Activated naive CD8-positive, alpha-beta T cell treated with anti-CD3 and anti-CD28 coated beads, Interleukin-2, amount 50 U/mL, for 24 hours (primary cell): Measurements from ENCODE around the gene ZBTB17.
"Not testable (repeated sequence)": the region's sequence is repeated elsewhere in the genome, so short reads cannot be mapped to it uniquely, and the experiment has no call there.

Experiments used
- ATAC-seq: fragments of 150-1000 bp; cut with Tn5 transposase; one replicate; pipeline ENCODE4 v1.10.0; 2021
- DNase-seq: peaks from one replicate; pipeline ENCODE4 v3.0.0; 2021
- H3K27ac Mint-ChIP-seq: one replicate; pipeline ENCODE4 v1.8.0; 2021; ENCODE audit warnings: mild to moderate bottlenecking, mixed read lengths
- H3K27me3 Mint-ChIP-seq: one replicate; pipeline ENCODE4 v1.8.0; 2021; ENCODE audit warnings: mixed read lengths
- H3K36me3 Mint-ChIP-seq: one replicate; pipeline ENCODE4 v1.8.0; 2021; ENCODE audit warnings: low read depth, mixed read lengths
- H3K4me1 Mint-ChIP-seq: one replicate; pipeline ENCODE4 v1.8.0; 2021; ENCODE audit warnings: mixed read lengths
- H3K4me3 Mint-ChIP-seq: one replicate; pipeline ENCODE4 v1.8.0; 2021; ENCODE audit warnings: mild to moderate bottlenecking, moderate library complexity, mixed read lengths
- H3K9me3 Mint-ChIP-seq: one replicate; pipeline ENCODE4 v1.8.0; 2021; ENCODE audit warnings: mixed read lengths

Gene ZBTB17

DNA sequence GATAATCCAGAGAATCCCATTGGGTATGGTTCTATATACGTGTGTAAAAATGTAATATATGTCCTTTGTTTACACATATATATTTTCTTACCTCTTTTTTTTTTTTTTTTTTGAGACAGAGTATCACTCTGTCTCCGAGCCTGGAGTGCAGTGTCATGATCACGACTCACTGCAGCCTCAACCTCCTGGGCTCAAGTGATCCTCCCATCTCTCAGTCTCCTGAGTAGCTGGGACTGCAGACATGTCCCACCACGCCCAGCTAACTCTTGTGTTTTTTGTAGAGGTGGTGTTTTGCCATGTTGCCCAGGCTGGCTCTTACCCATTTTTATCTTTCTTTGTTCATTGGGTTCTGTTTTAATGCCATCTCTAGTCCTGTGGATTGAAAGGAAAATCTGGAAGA lies 59.5 kb downstream of the ZBTB17 start:
- peak overlapping the region; percentile 74 for H3K27ac Mint-ChIP-seq
- H3K27me3 Mint-ChIP-seq, result no peaks in the 10 kb centered on the region
- H3K4me1 Mint-ChIP-seq, result peaks cover 60% of the 10 kb centered on the region
- H3K9me3 Mint-ChIP-seq, result no peaks in the 10 kb centered on the region
- ATAC-seq (no peak), DNase-seq (no peak)
- peaks cover 71% of the 10 kb centered on the region for H3K36me3 Mint-ChIP-seq
- H3K4me3 Mint-ChIP-seq, result peak overlapping the region; percentile 43

DNA sequence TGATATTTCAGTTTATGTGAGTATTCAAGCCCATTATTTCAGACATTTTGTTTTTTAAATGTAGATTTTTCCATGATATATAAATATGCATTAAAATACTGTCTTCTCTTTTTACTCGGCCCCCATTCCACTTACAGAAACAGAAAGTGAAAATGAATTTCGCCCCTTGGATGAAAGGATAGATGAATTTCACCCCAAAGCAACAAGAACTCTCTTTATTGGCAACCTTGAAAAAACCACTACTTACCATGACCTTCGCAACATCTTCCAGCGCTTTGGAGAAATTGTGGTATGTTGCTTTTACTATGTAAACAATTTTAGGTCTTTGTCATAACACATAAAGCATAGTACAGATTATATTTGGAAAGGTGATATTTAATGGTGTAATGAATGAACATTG lies 59.9 kb downstream of the ZBTB17 start:
- ATAC-seq, result no peak
- DNase-seq, result no peak
- Mint-ChIP-seq H3K9me3 (no peaks in the 10 kb centered on the region), H3K27ac (peak overlapping the region; percentile 15), H3K36me3 (peaks cover 72% of the 10 kb centered on the region), H3K4me3 (peak overlapping the region; percentile 43), H3K4me1 (peaks cover 57% of the 10 kb centered on the region), H3K27me3 (no peaks in the 10 kb centered on the region)

DNA sequence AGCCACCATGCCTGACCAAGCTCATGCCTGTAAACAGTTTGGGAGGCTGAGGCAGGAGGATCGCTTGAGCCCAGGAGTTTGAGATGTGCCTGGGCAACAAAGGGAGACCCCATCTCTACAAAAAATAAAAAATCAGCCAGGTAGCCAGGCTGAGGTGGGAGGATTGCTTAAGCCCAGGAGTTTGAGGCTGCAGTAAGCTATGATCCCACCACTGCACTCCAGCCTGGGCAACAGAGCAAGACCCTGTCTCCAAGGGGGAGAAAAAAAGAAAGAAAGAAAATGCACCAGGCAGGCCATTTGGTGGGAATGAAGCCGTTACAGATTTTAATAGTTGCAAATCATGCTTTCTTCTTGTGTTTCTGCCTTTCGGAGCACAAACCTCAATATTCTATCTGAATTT lies 62.3 kb downstream of the ZBTB17 start:
- not testable (repeated sequence) for DNase-seq, H3K9me3 Mint-ChIP-seq, H3K4me3 Mint-ChIP-seq, ATAC-seq, H3K27ac Mint-ChIP-seq, H3K27me3 Mint-ChIP-seq
- H3K36me3 Mint-ChIP-seq, result peaks cover 68% of the 10 kb centered on the region
- peaks cover 38% of the 10 kb centered on the region for H3K4me1 Mint-ChIP-seq

DNA sequence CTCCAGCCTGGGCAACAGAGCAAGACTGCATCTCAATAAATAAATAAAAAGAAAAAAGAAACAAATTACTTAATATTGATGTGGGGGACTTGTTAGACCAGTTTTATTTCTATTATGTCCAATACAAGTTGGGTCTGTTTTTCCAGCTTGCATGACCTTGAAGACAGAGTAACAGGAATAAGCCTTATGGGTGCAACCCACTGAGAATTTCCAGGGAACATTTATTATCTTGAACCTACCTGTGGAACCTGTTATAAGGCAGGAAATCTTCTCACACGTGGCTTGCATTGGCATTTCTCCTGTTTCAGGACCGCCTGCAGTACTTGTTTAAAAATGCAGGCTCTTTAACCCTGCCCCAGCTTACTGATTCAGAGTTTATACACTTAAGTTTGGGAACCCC lies 64.0 kb downstream of the ZBTB17 start:
- no peak overlapping the region for H3K27ac Mint-ChIP-seq
- peaks cover 58% of the 10 kb centered on the region for H3K36me3 Mint-ChIP-seq
- DNase-seq, result no peak
- H3K27me3 Mint-ChIP-seq, result no peaks in the 10 kb centered on the region
- no peak for ATAC-seq
- H3K4me3 Mint-ChIP-seq, result no peak overlapping the region
- peaks cover 24% of the 10 kb centered on the region for H3K4me1 Mint-ChIP-seq
- no peaks in the 10 kb centered on the region for H3K9me3 Mint-ChIP-seq

DNA sequence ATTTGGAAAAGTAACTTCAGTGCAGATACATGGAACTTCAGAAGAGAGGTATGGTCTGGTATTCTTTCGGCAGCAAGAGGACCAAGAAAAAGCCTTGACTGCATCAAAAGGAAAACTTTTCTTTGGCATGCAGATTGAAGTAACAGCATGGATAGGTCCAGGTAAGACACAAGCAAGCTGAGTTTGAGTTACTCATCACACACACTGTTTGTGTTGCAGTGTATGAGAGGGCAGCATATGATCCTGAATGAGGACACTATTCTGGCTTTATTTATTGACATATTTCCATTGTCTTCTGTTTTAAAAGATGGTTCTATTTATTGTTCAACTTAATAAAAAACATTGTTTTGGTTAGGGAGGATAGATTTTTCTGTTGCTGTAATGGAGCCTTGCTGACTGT lies 64.8 kb downstream of the ZBTB17 start:
- no peak overlapping the region for H3K4me3 Mint-ChIP-seq
- peaks cover 16% of the 10 kb centered on the region for H3K4me1 Mint-ChIP-seq
- DNase-seq (no peak), ATAC-seq (no peak)
- peaks cover 52% of the 10 kb centered on the region for H3K36me3 Mint-ChIP-seq
- H3K27ac Mint-ChIP-seq, result no peak overlapping the region
- no peaks in the 10 kb centered on the region for H3K27me3 Mint-ChIP-seq
- no peaks in the 10 kb centered on the region for H3K9me3 Mint-ChIP-seq

DNA sequence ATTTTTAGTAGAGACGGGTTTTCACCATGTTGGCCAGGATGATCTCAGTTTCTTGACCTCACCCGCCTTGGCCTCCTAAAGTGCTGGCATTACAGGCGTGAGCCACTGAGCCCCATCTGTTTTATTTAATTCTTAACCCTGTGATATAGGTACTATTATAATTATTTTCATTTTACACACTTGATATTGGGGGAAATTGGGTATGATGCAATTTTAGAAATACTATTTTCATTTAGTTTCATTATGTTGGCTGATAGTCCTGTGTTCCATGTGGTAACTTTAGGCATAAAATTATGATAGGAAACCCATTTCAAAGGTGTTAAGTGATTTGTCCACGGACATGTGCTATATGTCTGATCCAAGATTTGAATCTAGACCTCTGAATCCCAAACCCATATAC lies 67.3 kb downstream of the ZBTB17 start:
- Mint-ChIP-seq H3K27ac (no peak overlapping the region), H3K27me3 (no peaks in the 10 kb centered on the region), H3K9me3 (no peaks in the 10 kb centered on the region), H3K36me3 (peaks cover 31% of the 10 kb centered on the region), H3K4me1 (peaks cover 6% of the 10 kb centered on the region), H3K4me3 (no peak overlapping the region)
- DNase-seq (no peak), ATAC-seq (no peak)

DNA sequence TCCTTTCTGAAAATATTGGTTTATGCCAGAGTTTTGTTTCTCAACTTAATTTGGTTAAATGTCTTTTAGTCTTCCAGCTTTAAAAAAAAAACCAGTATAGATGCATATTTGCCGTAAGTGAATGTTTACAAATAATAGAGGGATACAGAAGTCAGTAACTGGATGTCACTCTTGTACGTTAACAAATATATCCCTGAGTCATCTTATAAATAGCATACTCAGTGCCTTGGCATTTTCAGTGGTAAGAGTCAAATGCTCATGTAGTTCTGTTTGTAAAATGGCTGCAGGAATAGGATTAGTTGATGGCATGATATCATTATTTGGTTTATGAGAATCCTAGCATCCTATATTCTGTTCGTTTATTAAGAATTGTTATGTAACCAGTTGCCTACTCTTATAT lies 73.0 kb downstream of the ZBTB17 start:
- H3K4me3 Mint-ChIP-seq, result no peak overlapping the region
- H3K27me3 Mint-ChIP-seq, result no peaks in the 10 kb centered on the region
- H3K9me3 Mint-ChIP-seq, result no peaks in the 10 kb centered on the region
- H3K36me3 Mint-ChIP-seq, result peaks cover 9% of the 10 kb centered on the region
- no peak for ATAC-seq
- H3K27ac Mint-ChIP-seq, result no peak overlapping the region
- no peak for DNase-seq
- H3K4me1 Mint-ChIP-seq, result peaks cover 42% of the 10 kb centered on the region

DNA sequence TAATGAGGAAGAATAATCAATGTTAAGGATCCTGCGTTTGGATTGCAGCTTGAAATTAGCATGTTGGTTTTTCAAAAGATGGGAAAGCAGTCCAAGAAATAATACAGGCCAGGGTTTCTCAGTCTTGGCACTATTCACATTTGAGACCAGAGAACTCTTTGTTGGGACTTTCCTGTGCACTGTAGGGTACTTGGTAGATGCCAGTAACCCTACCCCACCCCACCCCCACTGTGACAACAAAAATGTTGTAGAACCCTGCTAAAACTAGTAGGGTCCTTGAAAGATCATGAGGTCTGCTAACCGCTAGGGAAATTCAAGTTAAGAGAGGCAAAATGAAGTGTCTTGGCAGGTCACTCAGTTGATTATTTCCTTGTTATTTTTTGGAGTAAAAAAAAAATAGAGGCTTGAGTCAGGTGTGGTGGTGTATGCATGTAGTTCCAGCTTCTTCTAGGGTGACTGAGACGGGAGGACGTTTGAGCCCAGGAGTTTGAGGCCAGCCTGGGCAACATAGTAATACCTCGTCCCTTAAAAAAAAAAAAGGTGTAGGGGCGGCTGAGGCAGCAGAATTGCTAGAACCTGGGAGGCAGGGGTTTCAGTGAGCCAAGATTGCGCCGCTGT lies 75.1 kb downstream of the ZBTB17 start:
- H3K27me3 Mint-ChIP-seq, result no peaks in the 10 kb centered on the region
- H3K27ac Mint-ChIP-seq, result no peak overlapping the region
- ATAC-seq (no peak), DNase-seq (no peak)
- no peaks in the 10 kb centered on the region for H3K9me3 Mint-ChIP-seq
- no peak overlapping the region for H3K4me3 Mint-ChIP-seq
- H3K4me1 Mint-ChIP-seq, result peaks cover 54% of the 10 kb centered on the region
- peaks cover 17% of the 10 kb centered on the region for H3K36me3 Mint-ChIP-seq

DNA sequence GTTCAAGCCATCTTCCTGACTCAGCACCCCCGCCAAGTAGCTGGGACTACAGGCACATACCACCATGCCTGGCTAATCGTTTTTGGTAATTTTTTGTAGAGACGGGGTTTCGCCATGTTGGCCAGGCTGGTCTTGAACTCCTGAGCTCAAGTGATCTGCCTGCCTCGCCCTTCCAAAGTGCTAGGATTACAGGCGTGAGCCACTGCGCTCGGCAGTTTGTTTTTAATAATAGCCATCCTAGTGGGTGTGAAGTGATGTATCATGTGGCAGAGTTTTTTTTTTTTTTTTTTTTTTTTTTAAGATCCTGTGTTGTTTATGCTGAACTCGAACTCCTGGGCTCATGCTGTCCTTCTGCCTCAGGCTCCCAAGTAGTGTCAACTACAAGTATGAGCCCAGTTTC lies 76.6 kb downstream of the ZBTB17 start:
- Mint-ChIP-seq H3K4me1 (peaks cover 57% of the 10 kb centered on the region), H3K27me3 (no peaks in the 10 kb centered on the region), H3K4me3 (no peak overlapping the region), H3K36me3 (peaks cover 20% of the 10 kb centered on the region), H3K27ac (no peak overlapping the region), H3K9me3 (no peaks in the 10 kb centered on the region)
- DNase-seq, result no peak
- ATAC-seq, result no peak

DNA sequence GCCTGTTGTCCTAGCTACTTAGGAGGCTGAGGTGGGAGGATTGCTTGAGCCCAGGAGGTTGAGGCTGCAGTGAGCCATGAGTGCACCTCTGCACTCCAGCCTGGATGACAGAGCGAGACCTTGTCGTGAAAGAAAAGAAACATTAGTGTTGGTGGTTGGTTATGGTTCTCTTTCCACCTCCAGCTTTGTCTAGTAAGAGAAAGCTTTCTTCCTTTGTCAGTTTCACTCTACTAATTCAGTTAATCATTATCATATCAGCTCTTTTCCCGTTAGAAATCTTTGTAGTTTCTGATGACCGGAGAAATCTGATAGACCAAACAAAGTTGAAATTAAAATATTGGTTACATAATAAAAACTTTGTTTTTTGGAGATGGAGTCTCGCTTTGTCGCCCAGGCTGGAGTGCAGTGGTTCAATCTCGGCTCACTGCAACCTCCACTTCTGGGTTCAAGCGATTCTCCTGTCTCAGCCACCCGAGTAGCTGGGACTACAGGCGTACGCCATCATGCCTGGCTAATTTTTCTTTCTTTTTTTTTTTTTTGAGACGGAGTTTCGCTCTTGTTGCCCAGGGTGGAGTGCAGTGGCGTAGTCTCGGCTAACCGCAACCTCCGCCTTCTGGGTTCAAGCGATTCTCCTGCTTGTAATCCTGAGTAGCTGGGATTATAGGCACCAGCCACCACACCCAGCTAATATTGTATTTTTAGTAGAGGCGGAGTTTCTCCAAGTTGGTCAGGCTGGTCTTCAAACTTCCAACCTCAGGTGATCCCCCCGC lies 78.9 kb downstream of the ZBTB17 start:
- H3K4me1 Mint-ChIP-seq, result peaks cover 51% of the 10 kb centered on the region
- ATAC-seq, H3K9me3 Mint-ChIP-seq, H3K27ac Mint-ChIP-seq, H3K27me3 Mint-ChIP-seq, H3K4me3 Mint-ChIP-seq, DNase-seq: not testable (repeated sequence)
- peaks cover 20% of the 10 kb centered on the region for H3K36me3 Mint-ChIP-seq

DNA sequence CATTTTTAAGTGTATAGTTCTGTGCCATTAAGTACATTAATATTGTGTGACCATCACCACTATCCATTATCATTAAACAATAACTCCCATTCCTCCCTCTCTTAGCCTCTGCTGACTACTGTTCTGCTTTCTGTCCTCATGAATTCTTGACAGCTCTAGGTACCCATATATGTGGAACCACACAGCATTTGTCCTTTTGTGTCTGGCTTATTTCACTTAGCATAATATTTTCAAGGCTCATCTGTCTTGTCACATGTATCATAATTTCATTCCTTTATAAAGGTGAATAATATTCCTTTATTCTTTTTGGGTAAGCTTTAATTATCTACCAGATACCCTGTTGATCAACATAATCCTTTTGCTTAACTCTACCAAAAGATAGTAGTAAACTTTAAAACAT lies 80.7 kb downstream of the ZBTB17 start:
- Mint-ChIP-seq H3K27ac (no peak overlapping the region), H3K4me3 (no peak overlapping the region), H3K4me1 (peaks cover 42% of the 10 kb centered on the region), H3K36me3 (peaks cover 25% of the 10 kb centered on the region), H3K9me3 (no peaks in the 10 kb centered on the region), H3K27me3 (no peaks in the 10 kb centered on the region)
- ATAC-seq, result no peak
- DNase-seq, result no peak

DNA sequence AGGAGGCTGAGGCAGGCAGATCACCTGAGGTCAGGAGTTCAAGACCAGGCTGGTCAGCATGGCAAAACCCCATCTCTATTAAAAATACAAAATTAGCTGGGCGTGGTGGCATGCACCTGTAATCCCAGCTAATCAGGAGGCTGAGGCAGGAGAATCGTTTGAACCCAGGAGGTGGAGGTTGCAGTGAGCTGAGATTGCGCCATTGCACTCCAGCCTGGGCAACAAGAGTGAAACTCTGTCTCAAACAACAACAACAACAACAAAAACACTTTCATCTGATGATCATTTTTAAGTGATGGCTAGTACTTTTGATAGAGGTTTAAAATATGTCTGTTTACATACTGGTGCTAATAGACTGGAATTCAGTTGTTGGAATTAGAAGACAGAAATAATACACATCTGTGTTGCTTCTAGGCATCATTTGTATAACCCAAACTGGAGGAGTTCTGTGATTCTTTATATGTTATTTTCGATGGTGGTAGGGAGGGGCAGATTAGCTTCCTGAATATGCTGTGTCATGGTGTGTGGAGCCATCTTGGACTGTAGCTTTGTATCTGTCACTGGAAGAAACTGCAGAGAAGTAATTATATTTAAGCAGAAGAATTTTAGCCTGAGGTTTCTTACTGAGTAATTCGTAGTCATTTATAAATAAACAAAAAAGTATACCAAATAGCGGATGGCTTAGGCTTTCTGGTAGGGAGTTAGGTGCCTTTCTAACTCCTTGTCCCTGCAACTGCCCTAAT lies 82.9 kb downstream of the ZBTB17 start:
- not testable (repeated sequence) for H3K9me3 Mint-ChIP-seq, ATAC-seq, H3K27me3 Mint-ChIP-seq, DNase-seq, H3K4me3 Mint-ChIP-seq
- Mint-ChIP-seq H3K36me3 (peaks cover 27% of the 10 kb centered on the region), H3K27ac (peak overlapping the region; percentile 71), H3K4me1 (peaks cover 32% of the 10 kb centered on the region)
